Germinal center (tissue), 1 donor: ENCODE data around the gene UBE2E1.
"Not testable (repeated sequence)": the region's sequence is repeated elsewhere in the genome, so short reads cannot be mapped to it uniquely, and the experiment has no call there.

Experiments used
- DNase-seq: peaks from one replicate; pipeline ENCODE4 v3.0.0; 2012; ENCODE audit warnings: mixed read lengths, low spot score

UBE2E1 gene

DNA sequence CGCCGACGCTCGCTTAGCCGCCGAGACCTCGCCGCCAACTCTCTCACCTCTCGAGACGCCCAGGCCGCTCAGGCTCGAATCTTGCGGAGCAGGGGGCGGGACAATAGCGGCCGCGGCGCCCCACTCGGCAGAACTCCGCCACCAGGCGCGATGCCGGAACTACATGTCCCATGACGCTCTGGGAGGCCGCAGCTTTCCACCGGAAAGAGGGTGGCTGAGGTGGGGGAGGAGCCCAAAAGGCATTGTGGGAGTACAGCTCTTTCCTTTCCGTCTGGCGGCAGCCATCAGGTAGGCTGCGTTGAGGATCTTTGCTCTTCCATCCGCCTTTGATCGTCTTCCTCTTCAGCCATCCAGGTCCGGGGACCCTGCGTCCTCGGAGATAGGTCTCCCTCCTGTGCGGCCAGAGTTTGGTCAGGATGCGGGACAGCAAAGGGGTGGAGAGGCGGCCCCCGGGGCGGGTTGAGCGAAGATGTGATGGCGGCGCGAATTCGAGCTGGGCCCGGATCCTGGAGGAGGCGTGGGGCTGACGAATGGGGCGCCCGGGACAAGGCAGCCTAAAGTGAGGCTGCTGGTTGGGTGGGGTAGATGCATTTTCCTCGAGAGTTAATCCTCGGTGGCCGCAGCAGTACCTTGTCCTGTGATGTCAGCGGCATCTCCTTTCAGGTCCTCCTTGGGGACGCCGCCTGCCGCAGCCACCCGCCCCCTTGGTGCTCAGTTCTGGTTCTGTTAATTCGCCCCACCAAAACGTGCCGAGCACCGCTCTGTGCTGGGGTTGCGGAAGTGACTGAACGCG, 111.3 kb downstream of the UBE2E1 start, which contains the start of the genes NKIRAS1 and RPL15:
Gene NKIRAS1 (minus strand): TSS at position 105 of the 793 bp plus-strand sequence. CDS start 6,086 bp downstream, outside the sequence.
Gene RPL15 (plus strand): TSS at position 247 of the 793 bp plus-strand sequence. CDS start 728 bp downstream, outside the sequence.
- DNase-seq: peak; percentile 95

DNA sequence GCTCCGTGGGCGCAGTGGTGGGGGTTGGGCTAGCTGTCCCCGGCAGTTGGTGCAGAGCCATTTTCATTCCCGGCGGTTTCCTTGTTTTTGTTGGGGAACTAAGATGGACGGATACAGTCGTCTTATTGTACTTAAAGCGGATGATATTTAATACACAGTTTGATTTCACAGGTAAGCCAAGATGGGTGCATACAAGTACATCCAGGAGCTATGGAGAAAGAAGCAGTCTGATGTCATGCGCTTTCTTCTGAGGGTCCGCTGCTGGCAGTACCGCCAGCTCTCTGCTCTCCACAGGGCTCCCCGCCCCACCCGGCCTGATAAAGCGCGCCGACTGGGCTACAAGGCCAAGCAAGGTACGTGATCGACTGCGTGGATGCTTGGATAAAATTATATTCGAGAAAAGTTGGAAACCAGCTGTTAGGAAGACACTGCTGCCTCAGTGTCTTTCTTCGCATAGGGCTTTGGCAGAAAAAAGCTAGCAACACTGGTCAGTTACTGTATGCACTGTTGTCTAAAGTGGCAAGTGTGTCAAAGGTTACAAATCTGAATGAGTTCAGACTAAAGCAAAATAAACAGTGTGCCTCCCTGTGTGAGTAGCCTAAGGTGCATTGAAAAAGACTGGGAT, 112.0 kb downstream of the UBE2E1 start:
- DNase-seq: not testable (repeated sequence)

DNA sequence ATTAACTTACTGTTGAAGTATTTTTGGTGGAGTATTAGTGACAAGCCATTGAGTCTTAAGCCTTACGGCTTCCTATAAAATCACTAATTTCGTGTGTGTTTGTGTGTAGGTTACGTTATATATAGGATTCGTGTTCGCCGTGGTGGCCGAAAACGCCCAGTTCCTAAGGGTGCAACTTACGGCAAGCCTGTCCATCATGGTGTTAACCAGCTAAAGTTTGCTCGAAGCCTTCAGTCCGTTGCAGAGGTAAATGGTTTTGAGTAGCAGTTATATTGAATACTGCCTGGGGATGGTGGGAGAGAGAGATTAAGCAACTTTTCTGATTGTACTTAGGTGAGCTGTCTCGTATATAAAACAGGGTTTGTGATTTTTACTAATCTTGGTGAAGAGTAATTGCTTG, 112.6 kb downstream of the UBE2E1 start:
- DNase-seq: not testable (repeated sequence)

DNA sequence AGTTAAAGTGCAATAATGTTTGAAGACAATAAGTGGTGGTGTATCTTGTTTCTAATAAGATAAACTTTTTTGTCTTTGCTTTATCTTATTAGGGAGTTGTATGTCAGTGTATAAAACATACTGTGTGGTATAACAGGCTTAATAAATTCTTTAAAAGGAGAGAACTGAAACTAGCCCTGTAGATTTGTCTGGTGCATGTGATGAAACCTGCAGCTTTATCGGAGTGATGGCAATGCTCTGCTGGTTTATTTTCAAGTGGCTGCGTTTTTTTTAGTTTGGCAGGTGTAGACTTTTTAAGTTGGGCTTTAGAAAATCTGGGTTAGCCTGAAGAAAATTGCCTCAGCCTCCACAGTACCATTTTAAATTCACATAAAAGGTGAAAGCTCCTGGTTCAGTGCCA, 113.9 kb downstream of the UBE2E1 start:
- peak; percentile 10 for DNase-seq

GRCh38 chr3:23920151-23920655, 114.4 kb downstream of the UBE2E1 start:
- no peak for DNase-seq

GRCh38 chr3:23921052-23921511, 115.3 kb downstream of the UBE2E1 start:
- no peak for DNase-seq

- DNase-seq: no peak
These were observed 118.0 kb downstream of the UBE2E1 start for GRCh38 chr3:23923786-23924185.

GRCh38 chr3:23926246-23926645, 120.5 kb downstream of the UBE2E1 start:
- DNase-seq: no peak

GRCh38 chr3:23926736-23927135, 121.0 kb downstream of the UBE2E1 start:
- DNase-seq: no peak

- DNase-seq: no peak
These were observed 122.8 kb downstream of the UBE2E1 start for GRCh38 chr3:23928524-23928923.

DNA sequence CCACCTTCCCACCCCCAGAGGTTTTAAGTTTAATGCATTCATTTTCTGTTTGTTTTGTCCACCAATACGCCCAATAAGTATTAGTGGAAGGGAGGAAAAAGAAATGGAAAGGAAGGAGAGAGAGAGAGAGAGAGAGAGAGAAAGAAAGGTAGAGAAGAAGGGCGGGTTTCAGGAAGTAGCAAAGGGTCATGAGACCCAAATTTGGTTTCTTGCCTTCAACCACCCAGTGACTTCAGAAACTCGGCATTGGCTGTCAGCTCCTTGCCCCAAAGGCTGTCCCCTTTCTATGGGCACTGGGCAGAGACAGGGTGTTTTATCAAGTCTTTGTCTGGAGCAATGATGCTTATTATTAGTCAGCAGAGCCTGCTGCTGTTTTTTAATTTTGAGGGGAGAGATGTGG, 125.8 kb downstream of the UBE2E1 start:
- no peak for DNase-seq

DNA sequence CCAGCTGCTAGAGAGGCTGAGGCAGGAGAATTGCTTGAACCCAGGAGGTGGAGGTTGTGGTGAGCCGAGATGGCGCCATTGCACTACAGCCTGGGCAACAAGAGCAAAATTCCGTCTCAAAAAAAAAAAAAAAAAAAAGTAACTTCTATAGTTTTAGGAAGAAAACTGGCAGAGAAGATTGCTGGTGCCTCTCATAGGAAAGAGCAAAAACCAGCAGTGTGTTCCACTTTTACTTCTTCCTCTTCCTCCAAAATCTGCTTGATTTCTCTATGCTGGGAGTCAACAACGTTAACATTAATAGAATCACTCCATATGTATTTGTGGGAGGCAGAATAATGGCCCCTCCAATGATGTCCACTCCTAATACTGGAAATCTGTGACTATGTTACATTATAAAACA, 126.8 kb downstream of the UBE2E1 start:
- DNase-seq: no peak

- DNase-seq: no peak
These were observed 128.5 kb downstream of the UBE2E1 start for GRCh38 chr3:23934253-23934652.

- DNase-seq: no peak
These were observed 131.5 kb downstream of the UBE2E1 start for GRCh38 chr3:23937296-23937695.

GRCh38 chr3:23938688-23939087, 132.9 kb downstream of the UBE2E1 start:
- DNase-seq: no peak

- no peak for DNase-seq
These were observed 135.0 kb downstream of the UBE2E1 start for GRCh38 chr3:23940775-23941174.
